ENCODE data around the gene DZIP1L. TPM values are rescaled to one million over a fixed set of nuclear protein-coding genes. Genes with fewer than 3 reads are reported as not detected.

The DZIP1L gene
- total RNA-seq, 3 donors from 2014 or later = 24.5 to 34.4 (median 25.3) TPM

- TF ChIP-seq CTCF (IDR thresholded peaks at IDR 0.05) = no peak
- no peak for TF ChIP-seq POLR2A (IDR thresholded peaks at IDR 0.05)
- no peak for TF ChIP-seq POLR2AphosphoS5 (IDR thresholded peaks at IDR 0.05)
Measured at GRCh38 chr3:138124706-138125355, 9.4 kb upstream of the DZIP1L start.

GRCh38 chr3:138124188-138124587 is 8.8 kb upstream of the DZIP1L start:
- no peaks in the 10 kb centered on the region for H3K36me3 ChIP-seq
- H3K4me1 ChIP-seq = no peaks in the 10 kb centered on the region
- no peak overlapping the region for H3K27ac ChIP-seq
- H3K4me3 ChIP-seq = no peak overlapping the region
- TF ChIP-seq CTCF (IDR thresholded peaks at IDR 0.05) (no peak), POLR2AphosphoS5 (IDR thresholded peaks at IDR 0.05) (no peak), POLR2A (IDR thresholded peaks at IDR 0.05) (no peak)
- H3K27me3 ChIP-seq = no peaks in the 10 kb centered on the region
- no peak for DNase-seq (ENCODE audit: low spot score in 2 of 2)
- intact Hi-C loops (cut with DNase I; ENCODE audit: low total_unique reads) = no loop called here
- H3K9me3 ChIP-seq = no peaks in the 10 kb centered on the region

More at GRCh38 chr3:138124706-138125355, 9.4 kb upstream of the DZIP1L start:
- H3K27ac ChIP-seq = no peak overlapping the region
- no peak for DNase-seq (ENCODE audit: low spot score in 2 of 2)
- intact Hi-C loops (cut with DNase I; ENCODE audit: low total_unique reads) = no loop called here
- no peaks in the 10 kb centered on the region for H3K27me3 ChIP-seq
- H3K36me3 ChIP-seq = no peaks in the 10 kb centered on the region
- H3K9me3 ChIP-seq = no peaks in the 10 kb centered on the region
- H3K4me1 ChIP-seq = no peaks in the 10 kb centered on the region
- H3K4me3 ChIP-seq = no peak overlapping the region

- Histone ChIP-seq H3K27me3 (no peaks in the 10 kb centered on the region), H3K4me1 (no peaks in the 10 kb centered on the region), H3K4me3 (no peak overlapping the region), H3K27ac (no peak overlapping the region), H3K9me3 (no peaks in the 10 kb centered on the region), H3K36me3 (no peaks in the 10 kb centered on the region)
- DNase-seq (ENCODE audit: low spot score in 2 of 2) = no peak
- intact Hi-C loops (cut with DNase I; ENCODE audit: low total_unique reads) = no loop called here
- TF ChIP-seq POLR2AphosphoS5 (IDR thresholded peaks at IDR 0.05) = no peak
- no peak for TF ChIP-seq POLR2A (IDR thresholded peaks at IDR 0.05)
- no peak for TF ChIP-seq CTCF (IDR thresholded peaks at IDR 0.05)
Measured at GRCh38 chr3:138119423-138119766, 4.0 kb upstream of the DZIP1L start.

- intact Hi-C loops (cut with DNase I; ENCODE audit: low total_unique reads) = no loop called here
- Histone ChIP-seq H3K9me3 (no peaks in the 10 kb centered on the region), H3K4me3 (no peak overlapping the region), H3K36me3 (no peaks in the 10 kb centered on the region), H3K27me3 (no peaks in the 10 kb centered on the region), H3K4me1 (no peaks in the 10 kb centered on the region), H3K27ac (no peak overlapping the region)
- TF ChIP-seq POLR2A (IDR thresholded peaks at IDR 0.05) (no peak), CTCF (IDR thresholded peaks at IDR 0.05) (peak; percentile 44 to 60 (median 56))
- DNase-seq (ENCODE audit: low spot score in 2 of 2) = peak; percentile 62 to 63
Measured at GRCh38 chr3:138118612-138119422, 3.4 kb upstream of the DZIP1L start.

GRCh38 chr3:138114431-138114918 is 933 bp downstream of the DZIP1L start:
- Histone ChIP-seq H3K27me3 (no peaks in the 10 kb centered on the region), H3K9me3 (no peaks in the 10 kb centered on the region), H3K36me3 (no peaks in the 10 kb centered on the region), H3K4me1 (no peaks in the 10 kb centered on the region), H3K4me3 (peak overlapping the region; percentile 58 to 76 (median 73)), H3K27ac (peak overlapping the region; percentile 85 to 90)
- TF ChIP-seq POLR2AphosphoS5 (IDR thresholded peaks at IDR 0.05) (no peak), POLR2A (IDR thresholded peaks at IDR 0.05) (no peak), CTCF (IDR thresholded peaks at IDR 0.05) (no peak)
- intact Hi-C loops (cut with DNase I; ENCODE audit: low total_unique reads) = no loop called here
- no peak for DNase-seq (ENCODE audit: low spot score in 2 of 2)
